Loucy (cell line): Measurements from ENCODE around the gene PRXL2A.

ENCODE experiments used
- CTCF ChIP-seq: fragments of 200-600 bp; sonication (generic); conservative IDR thresholded peaks from 2 replicates; pipeline ENCODE4 v1.5.1; 2014; ENCODE audit warnings: mild to moderate bottlenecking, antibody characterized with exemption, low read length
- EZH2phosphoT487 ChIP-seq: fragments of 200-600 bp; IDR thresholded peaks from 2 replicates; pipeline ENCODE4 v1.6.1; 2018; ENCODE audit warnings: antibody characterized with exemption, mild to moderate bottlenecking, moderate library complexity, borderline replicate concordance

- no peak for TF ChIP-seq CTCF
- no peak for TF ChIP-seq EZH2phosphoT487
These were observed 50.3 kb downstream of the PRXL2A start for GRCh38 chr10:80458638-80459037.
